Measurements from ENCODE around the gene FGF21.

FGF21 gene

DNA sequence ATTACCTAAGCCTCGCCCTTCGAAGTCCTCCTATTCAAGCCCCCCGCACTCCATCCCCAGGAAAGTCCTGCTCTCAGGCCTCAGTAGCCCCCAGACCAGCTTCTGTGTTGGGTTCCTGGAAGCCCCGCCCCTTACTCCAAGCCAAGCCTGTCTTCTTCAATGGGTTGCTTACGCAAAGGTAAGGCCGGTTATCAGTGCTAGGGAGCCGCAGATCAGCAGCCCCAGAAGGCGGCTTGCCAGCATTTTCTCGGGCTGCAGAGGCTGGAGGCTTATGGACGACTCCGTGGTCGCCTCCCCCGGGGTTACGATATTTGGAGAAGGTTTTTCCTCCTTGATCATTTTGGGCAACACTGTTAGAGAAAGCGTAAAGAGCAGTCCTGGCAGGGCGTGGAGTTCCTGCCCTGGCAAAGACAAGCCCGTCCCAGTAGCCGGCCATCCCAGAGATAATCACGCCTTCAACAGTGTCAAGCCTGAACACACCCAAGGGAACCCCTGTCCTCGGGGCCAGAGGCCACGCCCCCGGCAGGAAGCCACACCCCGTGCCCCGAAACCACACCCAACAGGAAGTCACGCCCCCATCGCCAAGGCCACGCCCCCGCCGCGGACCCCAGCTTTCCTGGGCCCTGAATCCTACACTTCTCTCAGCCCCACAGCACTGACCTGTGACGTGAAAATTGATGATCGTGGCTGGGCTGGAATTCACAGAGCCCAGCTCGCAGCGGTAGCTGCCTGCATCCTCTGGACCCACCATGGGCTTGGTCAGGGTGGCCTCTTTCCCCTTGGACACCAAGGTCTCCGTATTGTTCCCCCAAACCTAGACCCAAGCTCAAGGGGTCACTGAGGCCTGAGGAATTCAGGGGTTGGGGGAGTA is 14.0 kb upstream of the FGF21 start (continued):
- TF ChIP-seq KLF9 (tag by site-specific recombination; IDR thresholded peaks at IDR 0.05; ENCODE audit: low read depth), result peak; percentile 97
- no peak for TF ChIP-seq ZNF624 (tag by site-specific recombination; IDR thresholded peaks at IDR 0.05)
- TF ChIP-seq ZNF830 (tag by site-specific recombination; IDR thresholded peaks at IDR 0.05; ENCODE audit: low read depth), result no peak
- no peak for TF ChIP-seq ZNF214 (tag by site-specific recombination; IDR thresholded peaks at IDR 0.05; ENCODE audit: borderline replicate concordance)
- TF ChIP-seq, protein P1, sequence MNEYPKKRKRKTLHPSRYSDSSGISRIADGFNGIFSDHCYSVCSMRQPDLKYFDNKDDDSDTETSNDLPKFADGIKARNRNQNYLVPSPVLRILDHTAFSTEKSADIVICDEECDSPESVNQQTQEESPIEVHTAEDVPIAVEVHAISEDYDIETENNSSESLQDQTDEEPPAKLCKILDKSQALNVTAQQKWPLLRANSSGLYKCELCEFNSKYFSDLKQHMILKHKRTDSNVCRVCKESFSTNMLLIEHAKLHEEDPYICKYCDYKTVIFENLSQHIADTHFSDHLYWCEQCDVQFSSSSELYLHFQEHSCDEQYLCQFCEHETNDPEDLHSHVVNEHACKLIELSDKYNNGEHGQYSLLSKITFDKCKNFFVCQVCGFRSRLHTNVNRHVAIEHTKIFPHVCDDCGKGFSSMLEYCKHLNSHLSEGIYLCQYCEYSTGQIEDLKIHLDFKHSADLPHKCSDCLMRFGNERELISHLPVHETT (tag by site-specific recombination; IDR thresholded peaks at IDR 0.05), result no peak
- no peak for TF ChIP-seq ZNF843 (tag by site-specific recombination; IDR thresholded peaks at IDR 0.05)
- no peak for TF ChIP-seq ZBTB20 (tag by site-specific recombination; IDR thresholded peaks at IDR 0.05)
- TF ChIP-seq KLF8 (tag by site-specific recombination; IDR thresholded peaks at IDR 0.05), result peak; percentile 80
- TF ChIP-seq YY2 (tag by site-specific recombination; IDR thresholded peaks at IDR 0.05), result no peak
- peak; percentile 94 for TF ChIP-seq KLF1 (tag by site-specific recombination; IDR thresholded peaks at IDR 0.05)
- no peak for TF ChIP-seq ZNF140 (tag by site-specific recombination; IDR thresholded peaks at IDR 0.05)
- TF ChIP-seq WT1 (tag by site-specific recombination; IDR thresholded peaks at IDR 0.05), result no peak
- TF ChIP-seq MEIS1 (CRISPR knock-in tag; IDR thresholded peaks at IDR 0.05; ENCODE audit: borderline replicate concordance), result no peak
- TF ChIP-seq ZNF335 (tag by site-specific recombination; conservative IDR thresholded peaks at IDR 0.05), result no peak
- no peak for TF ChIP-seq MYNN (tag by site-specific recombination; IDR thresholded peaks at IDR 0.05; ENCODE audit: borderline replicate concordance)
- TF ChIP-seq, protein P2, sequence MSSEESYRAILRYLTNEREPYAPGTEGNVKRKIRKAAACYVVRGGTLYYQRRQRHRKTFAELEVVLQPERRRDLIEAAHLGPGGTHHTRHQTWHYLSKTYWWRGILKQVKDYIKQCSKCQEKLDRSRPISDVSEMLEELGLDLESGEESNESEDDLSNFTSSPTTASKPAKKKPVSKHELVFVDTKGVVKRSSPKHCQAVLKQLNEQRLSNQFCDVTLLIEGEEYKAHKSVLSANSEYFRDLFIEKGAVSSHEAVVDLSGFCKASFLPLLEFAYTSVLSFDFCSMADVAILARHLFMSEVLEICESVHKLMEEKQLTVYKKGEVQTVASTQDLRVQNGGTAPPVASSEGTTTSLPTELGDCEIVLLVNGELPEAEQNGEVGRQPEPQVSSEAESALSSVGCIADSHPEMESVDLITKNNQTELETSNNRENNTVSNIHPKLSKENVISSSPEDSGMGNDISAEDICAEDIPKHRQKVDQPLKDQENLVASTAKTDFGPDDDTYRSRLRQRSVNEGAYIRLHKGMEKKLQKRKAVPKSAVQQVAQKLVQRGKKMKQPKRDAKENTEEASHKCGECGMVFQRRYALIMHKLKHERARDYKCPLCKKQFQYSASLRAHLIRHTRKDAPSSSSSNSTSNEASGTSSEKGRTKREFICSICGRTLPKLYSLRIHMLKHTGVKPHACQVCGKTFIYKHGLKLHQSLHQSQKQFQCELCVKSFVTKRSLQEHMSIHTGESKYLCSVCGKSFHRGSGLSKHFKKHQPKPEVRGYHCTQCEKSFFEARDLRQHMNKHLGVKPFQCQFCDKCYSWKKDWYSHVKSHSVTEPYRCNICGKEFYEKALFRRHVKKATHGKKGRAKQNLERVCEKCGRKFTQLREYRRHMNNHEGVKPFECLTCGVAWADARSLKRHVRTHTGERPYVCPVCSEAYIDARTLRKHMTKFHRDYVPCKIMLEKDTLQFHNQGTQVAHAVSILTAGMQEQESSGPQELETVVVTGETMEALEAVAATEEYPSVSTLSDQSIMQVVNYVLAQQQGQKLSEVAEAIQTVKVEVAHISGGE (tag by site-specific recombination; conservative IDR thresholded peaks at IDR 0.05; ENCODE audit: low read depth), result no peak
- no peak for TF ChIP-seq ZNF701 (tag by site-specific recombination; IDR thresholded peaks at IDR 0.05)
- TF ChIP-seq, protein P3, sequence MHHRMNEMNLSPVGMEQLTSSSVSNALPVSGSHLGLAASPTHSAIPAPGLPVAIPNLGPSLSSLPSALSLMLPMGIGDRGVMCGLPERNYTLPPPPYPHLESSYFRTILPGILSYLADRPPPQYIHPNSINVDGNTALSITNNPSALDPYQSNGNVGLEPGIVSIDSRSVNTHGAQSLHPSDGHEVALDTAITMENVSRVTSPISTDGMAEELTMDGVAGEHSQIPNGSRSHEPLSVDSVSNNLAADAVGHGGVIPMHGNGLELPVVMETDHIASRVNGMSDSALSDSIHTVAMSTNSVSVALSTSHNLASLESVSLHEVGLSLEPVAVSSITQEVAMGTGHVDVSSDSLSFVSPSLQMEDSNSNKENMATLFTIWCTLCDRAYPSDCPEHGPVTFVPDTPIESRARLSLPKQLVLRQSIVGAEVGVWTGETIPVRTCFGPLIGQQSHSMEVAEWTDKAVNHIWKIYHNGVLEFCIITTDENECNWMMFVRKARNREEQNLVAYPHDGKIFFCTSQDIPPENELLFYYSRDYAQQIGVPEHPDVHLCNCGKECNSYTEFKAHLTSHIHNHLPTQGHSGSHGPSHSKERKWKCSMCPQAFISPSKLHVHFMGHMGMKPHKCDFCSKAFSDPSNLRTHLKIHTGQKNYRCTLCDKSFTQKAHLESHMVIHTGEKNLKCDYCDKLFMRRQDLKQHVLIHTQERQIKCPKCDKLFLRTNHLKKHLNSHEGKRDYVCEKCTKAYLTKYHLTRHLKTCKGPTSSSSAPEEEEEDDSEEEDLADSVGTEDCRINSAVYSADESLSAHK (tag by site-specific recombination; IDR thresholded peaks at IDR 0.05), result no peak
- no peak for TF ChIP-seq ZBTB17 (tag by site-specific recombination; IDR thresholded peaks at IDR 0.05)
- TF ChIP-seq, protein P4, sequence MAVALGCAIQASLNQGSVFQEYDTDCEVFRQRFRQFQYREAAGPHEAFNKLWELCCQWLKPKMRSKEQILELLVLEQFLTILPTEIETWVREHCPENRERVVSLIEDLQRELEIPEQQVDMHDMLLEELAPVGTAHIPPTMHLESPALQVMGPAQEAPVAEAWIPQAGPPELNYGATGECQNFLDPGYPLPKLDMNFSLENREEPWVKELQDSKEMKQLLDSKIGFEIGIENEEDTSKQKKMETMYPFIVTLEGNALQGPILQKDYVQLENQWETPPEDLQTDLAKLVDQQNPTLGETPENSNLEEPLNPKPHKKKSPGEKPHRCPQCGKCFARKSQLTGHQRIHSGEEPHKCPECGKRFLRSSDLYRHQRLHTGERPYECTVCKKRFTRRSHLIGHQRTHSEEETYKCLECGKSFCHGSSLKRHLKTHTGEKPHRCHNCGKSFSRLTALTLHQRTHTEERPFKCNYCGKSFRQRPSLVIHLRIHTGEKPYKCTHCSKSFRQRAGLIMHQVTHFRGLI (tag by site-specific recombination; IDR thresholded peaks at IDR 0.05), result no peak
- no peak for TF ChIP-seq ZNF426 (tag by site-specific recombination; IDR thresholded peaks at IDR 0.05)
- no peak for TF ChIP-seq ZNF785 (tag by site-specific recombination; IDR thresholded peaks at IDR 0.05)
- TF ChIP-seq ZBTB21 (tag by site-specific recombination; IDR thresholded peaks at IDR 0.05), result no peak
- no peak for TF ChIP-seq ZNF155 (tag by site-specific recombination; IDR thresholded peaks at IDR 0.05)
- no peak for TF ChIP-seq ZNF629 (tag by site-specific recombination; IDR thresholded peaks at IDR 0.05)
- TF ChIP-seq, protein P5, sequence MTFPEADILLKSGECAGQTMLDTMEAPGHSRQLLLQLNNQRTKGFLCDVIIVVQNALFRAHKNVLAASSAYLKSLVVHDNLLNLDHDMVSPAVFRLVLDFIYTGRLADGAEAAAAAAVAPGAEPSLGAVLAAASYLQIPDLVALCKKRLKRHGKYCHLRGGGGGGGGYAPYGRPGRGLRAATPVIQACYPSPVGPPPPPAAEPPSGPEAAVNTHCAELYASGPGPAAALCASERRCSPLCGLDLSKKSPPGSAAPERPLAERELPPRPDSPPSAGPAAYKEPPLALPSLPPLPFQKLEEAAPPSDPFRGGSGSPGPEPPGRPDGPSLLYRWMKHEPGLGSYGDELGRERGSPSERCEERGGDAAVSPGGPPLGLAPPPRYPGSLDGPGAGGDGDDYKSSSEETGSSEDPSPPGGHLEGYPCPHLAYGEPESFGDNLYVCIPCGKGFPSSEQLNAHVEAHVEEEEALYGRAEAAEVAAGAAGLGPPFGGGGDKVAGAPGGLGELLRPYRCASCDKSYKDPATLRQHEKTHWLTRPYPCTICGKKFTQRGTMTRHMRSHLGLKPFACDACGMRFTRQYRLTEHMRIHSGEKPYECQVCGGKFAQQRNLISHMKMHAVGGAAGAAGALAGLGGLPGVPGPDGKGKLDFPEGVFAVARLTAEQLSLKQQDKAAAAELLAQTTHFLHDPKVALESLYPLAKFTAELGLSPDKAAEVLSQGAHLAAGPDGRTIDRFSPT (tag by site-specific recombination; IDR thresholded peaks at IDR 0.05), result no peak
- TF ChIP-seq ZNF549 (tag by site-specific recombination; IDR thresholded peaks at IDR 0.05), result no peak
